ENCODE data around the gene SLC1A6. TPM values are rescaled to one million over a fixed set of nuclear protein-coding genes. Genes with fewer than 3 reads are reported as not detected.

SLC1A6 gene
- total RNA-seq, 1 experiment from 2014 or later, result not detected

DNA sequence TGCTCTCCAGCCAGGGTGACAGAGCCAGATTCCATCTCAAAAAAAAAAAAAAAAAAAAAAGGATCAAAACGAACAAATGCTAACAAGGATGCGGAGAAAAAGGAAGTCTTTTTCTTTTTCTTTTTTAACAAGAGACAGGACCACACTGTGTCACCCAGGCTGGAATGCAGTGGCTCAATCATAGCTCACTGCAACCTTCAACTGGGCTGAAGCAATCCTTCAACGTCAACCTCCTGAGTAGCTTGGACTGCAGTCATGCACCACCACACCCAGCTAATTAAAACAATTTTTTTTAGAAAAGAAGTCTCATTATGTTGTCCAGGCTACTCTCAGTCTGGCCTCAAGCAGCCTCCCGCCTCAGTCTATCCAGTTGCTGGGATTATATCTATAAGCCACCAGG, 73.0 kb downstream of the SLC1A6 start:
- DNase-seq, result no peak
- H3K27me3 ChIP-seq, result peaks cover 8% of the 10 kb centered on the region

DNA sequence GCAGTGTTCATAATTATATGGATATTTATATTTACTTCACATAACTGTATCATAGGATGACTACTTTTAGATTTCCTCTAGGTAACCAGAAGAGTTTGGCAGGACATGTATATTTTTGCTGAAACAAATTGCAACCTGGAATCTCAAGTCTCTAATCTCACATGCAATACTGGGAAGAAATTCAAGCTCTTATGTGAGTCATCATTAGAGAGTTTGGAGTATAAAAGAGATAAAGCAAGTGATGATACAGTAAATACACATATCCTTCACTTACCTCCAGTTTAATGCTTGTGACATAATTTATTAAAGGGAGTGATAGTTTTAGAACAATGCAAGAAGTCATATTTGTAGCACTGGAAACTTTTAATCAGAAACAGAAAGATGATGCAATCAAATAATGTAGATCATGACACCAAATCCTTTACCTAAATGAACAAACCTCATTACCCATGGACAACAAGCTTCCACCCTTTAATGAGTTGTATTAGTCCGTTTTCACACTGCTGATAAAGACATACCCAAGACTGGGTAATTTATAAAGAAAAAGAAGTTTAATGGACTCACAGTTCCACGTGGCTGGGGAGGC, 77.9 kb downstream of the SLC1A6 start:
- peaks cover 8% of the 10 kb centered on the region for H3K27me3 ChIP-seq
- no peak overlapping the region for H3K4me3 ChIP-seq
- no peak for DNase-seq
- no peaks in the 10 kb centered on the region for H3K9me3 ChIP-seq
- no peaks in the 10 kb centered on the region for H3K36me3 ChIP-seq

More for the DNA sequence above, 73.0 kb downstream of the SLC1A6 start:
- no peaks in the 10 kb centered on the region for H3K36me3 ChIP-seq
- H3K4me3 ChIP-seq, result no peak overlapping the region
- H3K9me3 ChIP-seq, result no peaks in the 10 kb centered on the region

Other genes starting within 250 kb of the SLC1A6 start
- not detected in 2 replicates for gene ADGRE2, start 201.3 kb downstream of the SLC1A6 start, total RNA-seq (2014; rRNA removed; shearing (Covaris generic); ENCODE audit: low replicate concordance)
- not detected in 2 replicates for gene OR7A5, start 144.7 kb downstream of the SLC1A6 start, total RNA-seq (2014; rRNA removed; shearing (Covaris generic); ENCODE audit: low replicate concordance)
- gene OR7C1, start 144.7 kb downstream of the SLC1A6 start, total RNA-seq (2014; rRNA removed; shearing (Covaris generic); ENCODE audit: low replicate concordance), result not detected in 2 replicates
- gene OR7A10, start 130.9 kb downstream of the SLC1A6 start, total RNA-seq (2014; rRNA removed; shearing (Covaris generic); ENCODE audit: low replicate concordance), result not detected in 2 replicates
- gene OR7A17, start 93.7 kb downstream of the SLC1A6 start, total RNA-seq (2014; rRNA removed; shearing (Covaris generic); ENCODE audit: low replicate concordance), result not detected in 2 replicates
- not detected in 2 replicates for gene OR7C2, start 38.4 kb downstream of the SLC1A6 start, total RNA-seq (2014; rRNA removed; shearing (Covaris generic); ENCODE audit: low replicate concordance)
- not detected in 2 replicates for gene CASP14, start 69.6 kb upstream of the SLC1A6 start, total RNA-seq (2014; rRNA removed; shearing (Covaris generic); ENCODE audit: low replicate concordance)
- not detected in 2 replicates for gene OR1I1, start 102.3 kb upstream of the SLC1A6 start, total RNA-seq (2014; rRNA removed; shearing (Covaris generic); ENCODE audit: low replicate concordance)
- gene SYDE1, start 127.5 kb upstream of the SLC1A6 start, total RNA-seq (2014; rRNA removed; shearing (Covaris generic); ENCODE audit: low replicate concordance), result 90.8 and 120 TPM in 2 replicates
- gene NOTCH3, start 221.1 kb upstream of the SLC1A6 start, total RNA-seq (2014; rRNA removed; shearing (Covaris generic); ENCODE audit: low replicate concordance), result 0.44 and 0.56 TPM in 2 replicates